Right lobe of liver (tissue), 4 donors: ENCODE results near the gene C1QTNF6.

Source experiments
- CTCF ChIP-seq, 4 donors: fragments of 200-600 bp in 3 of 4; fragments of 450-650 bp in 1 of 4; IDR thresholded peaks; one replicate each; pipeline versions ENCODE4 v1.5.1 to v1.8.0; 2016 to 2022; ENCODE audit warnings: antibody characterized with exemption in 4 of 4, mild to moderate bottlenecking in 2 of 4
- POLR2A ChIP-seq: fragments of 450-650 bp; IDR thresholded peaks from one replicate; pipeline ENCODE4 v1.6.1; 2017; ENCODE audit warnings: antibody characterized with exemption, mild to moderate bottlenecking
- donor health status: DM: no; HTN: no; CAD: no.
- donor health status: DM: no; HTN: no; CAD: no.
- donor health status: DM: no; HTN: yes; CAD: no.

GRCh38 chr22:37209140-37209845, 21.2 kb upstream of the C1QTNF6 start:
- no peak for TF ChIP-seq CTCF (IDR thresholded peaks at IDR 0.05)
- no peak for TF ChIP-seq POLR2A
